Epithelial cell of esophagus (primary cell): ENCODE measurements around the gene SLC6A13.

ENCODE experiments used
- DNase-seq: peaks from one replicate; pipeline ENCODE4 v3.0.0; 2010; ENCODE audit warnings: low read depth
- H3K4me3 ChIP-seq: 2 replicates; pipeline ENCODE4 v1.5.1; 2011; ENCODE audit warnings: mild to moderate bottlenecking, low read length, control low read depth
- TF ChIP-seq, protein P1 (sequence below): IDR thresholded peaks from 2 replicates; pipeline ENCODE4 v1.5.1; 2011; ENCODE audit warnings: low read depth, mild to moderate bottlenecking, low read length, control low read depth, inconsistent platforms; ENCODE audit not compliant: insufficient read depth; ENCODE audit errors: missing control alignments

Gene SLC6A13

DNA sequence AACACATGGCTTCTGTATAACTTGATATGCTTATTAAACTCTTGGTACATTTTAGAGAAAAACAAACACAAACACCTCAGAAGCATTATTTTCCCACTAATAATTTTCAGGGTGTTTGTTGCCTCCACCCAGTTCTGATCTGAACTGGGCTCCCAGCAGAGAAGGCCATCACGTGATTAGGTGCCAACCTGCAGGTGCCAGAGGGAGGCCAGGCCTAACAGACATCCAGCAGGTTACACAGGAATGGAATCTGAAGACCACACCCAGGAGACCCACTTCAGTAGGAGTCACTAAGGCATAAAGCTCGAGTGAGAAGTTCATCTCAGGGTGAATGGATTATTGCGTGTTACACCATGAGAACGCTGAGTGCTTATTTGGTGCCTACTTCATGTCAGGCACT, 57.6 kb downstream of the SLC6A13 start:
- H3K4me3 ChIP-seq: no peak overlapping the region
- no peak for DNase-seq
- TF ChIP-seq, protein P1, sequence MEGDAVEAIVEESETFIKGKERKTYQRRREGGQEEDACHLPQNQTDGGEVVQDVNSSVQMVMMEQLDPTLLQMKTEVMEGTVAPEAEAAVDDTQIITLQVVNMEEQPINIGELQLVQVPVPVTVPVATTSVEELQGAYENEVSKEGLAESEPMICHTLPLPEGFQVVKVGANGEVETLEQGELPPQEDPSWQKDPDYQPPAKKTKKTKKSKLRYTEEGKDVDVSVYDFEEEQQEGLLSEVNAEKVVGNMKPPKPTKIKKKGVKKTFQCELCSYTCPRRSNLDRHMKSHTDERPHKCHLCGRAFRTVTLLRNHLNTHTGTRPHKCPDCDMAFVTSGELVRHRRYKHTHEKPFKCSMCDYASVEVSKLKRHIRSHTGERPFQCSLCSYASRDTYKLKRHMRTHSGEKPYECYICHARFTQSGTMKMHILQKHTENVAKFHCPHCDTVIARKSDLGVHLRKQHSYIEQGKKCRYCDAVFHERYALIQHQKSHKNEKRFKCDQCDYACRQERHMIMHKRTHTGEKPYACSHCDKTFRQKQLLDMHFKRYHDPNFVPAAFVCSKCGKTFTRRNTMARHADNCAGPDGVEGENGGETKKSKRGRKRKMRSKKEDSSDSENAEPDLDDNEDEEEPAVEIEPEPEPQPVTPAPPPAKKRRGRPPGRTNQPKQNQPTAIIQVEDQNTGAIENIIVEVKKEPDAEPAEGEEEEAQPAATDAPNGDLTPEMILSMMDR: no peak

DNA sequence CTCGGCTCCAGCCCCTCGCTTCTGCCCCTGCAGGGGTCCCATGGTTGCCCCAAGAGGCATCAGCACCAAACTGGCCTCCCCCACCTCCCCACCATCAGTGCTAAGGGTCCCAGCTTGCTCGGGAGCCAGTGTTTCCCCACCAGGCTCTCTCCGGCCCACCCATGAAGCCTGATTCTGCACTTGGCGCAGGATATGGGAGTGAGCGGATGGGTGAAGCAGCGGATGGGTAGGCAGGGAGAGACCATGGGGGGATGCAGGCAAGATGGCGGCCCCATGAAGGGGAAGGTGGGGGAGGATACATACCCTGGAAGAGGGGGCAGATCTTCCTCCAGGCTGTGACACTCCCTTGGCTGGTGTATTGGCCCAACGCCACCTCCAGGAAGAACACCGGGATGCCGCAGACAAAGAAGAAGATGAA, 58.4 kb downstream of the SLC6A13 start:
- TF ChIP-seq, protein P1: no peak
- no peak for DNase-seq
- H3K4me3 ChIP-seq: no peak overlapping the region

DNA sequence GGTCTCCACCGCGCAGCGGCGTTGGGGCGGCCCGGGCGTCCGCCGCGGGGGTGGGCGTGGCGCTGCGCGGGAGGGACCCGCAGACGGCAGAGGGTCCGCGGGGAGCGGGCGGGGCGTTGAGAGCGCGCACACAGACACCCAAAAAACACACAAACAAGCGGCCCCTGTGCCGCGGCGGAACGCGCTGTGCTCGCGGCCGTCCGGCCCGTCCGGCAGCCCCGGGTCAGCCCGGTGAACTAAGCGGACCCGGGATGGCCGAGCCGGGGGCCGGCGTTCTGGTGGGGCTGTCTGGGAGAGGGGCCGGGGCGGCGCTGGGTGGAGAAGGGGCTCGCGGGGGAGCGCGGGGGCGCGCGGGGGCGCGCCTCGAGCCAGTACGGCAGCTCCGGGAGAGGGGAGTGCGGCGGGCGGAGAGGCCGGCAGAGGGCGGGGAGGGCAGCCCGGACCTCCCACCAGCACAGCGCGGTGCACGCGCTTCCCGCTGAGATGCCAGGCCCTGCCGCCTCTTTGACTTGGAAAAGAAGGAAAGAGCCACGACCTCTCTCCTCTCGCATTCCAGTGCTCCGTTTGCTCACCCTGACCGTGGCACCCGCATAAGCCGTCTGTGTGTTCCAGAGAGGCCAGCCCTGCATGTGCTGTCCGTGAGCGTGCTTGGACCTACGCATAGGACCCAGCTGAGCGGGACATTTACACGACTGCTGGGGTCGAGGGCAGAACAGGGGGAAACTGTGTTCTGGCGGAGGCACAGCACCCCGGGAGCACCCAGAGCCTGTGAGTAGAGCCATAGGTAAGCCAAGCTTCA, 59.0 kb downstream of the SLC6A13 start:
- H3K4me3 ChIP-seq: no peak overlapping the region
- no peak for DNase-seq
- TF ChIP-seq, protein P1: no peak

DNA sequence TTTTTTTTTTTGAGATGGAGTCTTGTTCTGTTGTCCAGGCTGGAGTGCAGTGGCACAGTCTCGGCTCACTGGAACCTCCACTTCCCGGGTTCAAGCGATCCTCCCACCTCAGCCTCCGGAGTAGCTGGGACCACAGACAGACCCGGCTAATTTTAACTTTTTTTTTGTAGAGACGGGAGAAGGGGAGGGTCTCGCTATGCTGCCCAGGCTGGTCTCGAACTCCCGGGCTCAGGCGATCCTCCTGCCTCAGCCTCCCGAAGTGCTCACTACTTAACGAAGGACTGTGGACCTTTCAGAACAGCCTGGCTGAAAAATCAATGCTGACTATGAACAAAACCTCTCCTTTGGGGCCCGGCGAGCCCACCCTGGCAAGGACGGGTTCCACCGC, 59.6 kb downstream of the SLC6A13 start:
- no peak for DNase-seq
- no peak overlapping the region for H3K4me3 ChIP-seq

DNA sequence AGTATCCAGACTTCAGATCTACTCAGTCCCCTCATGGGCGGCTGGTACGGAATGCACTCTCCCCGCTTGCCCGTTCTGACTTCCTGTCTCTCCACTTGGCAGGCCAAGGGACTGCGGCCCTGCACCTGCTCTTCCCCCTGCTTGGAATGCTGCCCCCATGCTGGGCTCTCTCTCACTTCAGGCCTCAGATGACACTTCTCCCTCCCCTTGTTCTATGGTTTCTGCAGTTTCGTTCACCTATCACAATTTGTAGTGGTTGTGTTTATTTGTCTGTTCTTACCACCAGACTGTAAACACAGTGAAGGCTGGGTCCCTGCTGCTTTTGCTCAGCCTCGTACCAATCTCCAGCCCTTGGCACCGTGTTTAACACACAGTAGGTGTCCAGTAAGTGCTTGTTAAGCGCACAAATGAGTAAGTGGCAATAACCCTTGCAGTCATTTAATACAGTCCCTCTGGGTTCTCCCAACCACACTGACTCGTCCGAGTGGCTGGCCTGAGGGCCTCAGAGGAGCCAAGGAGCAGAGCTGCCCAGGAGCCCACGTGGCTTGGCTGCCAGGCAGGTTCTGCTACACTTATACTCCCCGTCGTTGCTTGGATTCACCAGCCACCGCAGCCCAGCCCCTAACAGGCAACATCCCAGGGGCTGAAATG, 60.4 kb downstream of the SLC6A13 start:
- TF ChIP-seq, protein P1: no peak
- DNase-seq: peak; percentile 10
- no peak overlapping the region for H3K4me3 ChIP-seq

More for the DNA sequence above, 59.6 kb downstream of the SLC6A13 start:
- TF ChIP-seq, protein P1: no peak

DNA sequence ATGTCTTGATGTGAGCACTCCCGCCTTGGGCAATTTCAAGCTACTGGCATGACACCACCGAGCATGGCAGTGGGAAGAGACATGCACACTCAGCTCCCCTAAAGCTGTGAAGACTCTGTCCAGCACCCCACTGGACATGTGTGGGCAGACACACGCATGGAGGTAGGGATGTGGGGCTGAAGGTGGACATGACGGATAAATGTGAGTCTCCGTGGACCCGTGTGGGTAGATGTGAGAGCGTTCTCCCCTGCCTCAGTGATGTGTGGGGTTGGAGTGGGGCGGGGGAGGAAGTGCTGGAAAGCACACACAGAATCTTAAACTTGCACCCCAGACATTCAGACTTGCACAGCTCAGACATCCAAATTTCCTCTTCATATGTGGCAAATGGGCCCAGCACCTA, 61.3 kb downstream of the SLC6A13 start:
- DNase-seq: no peak
- TF ChIP-seq, protein P1: no peak

More for the DNA sequence above, 61.3 kb downstream of the SLC6A13 start:
- no peak overlapping the region for H3K4me3 ChIP-seq
